OCI-LY7 (cell line): ENCODE data around the gene PCTP. TPM values are rescaled to one million over a fixed set of nuclear protein-coding genes. Genes with fewer than 3 reads are reported as not detected.

Experiments
- BruUV-seq: library from RNA; stranded (reverse); fragments of 400-500 nt; replicated peaks from 2 replicates; lab custom pipeline; 2021; lab: Mats Ljungman, UMichigan
- CTCF ChIA-PET: fragments of 300-600 bp; sonication (Branson Sonifier 250); formaldehyde crosslinking; loops from one replicate; lab custom pipeline; 2022; ENCODE audit warnings: antibody characterized with exemption; ENCODE audit not compliant: unreplicated experiment; lab: Charles Lee
- POLR2A ChIA-PET: fragments of 300-600 bp; sonication (Branson Sonifier 250); formaldehyde crosslinking; loops from one replicate; lab custom pipeline; 2022; ENCODE audit warnings: antibody characterized with exemption; lab: Charles Lee
- DNase-seq: peaks from one replicate; pipeline ENCODE4 v3.0.0-alpha.2; 2015; ENCODE audit warnings: low spot score
- H2AFZ ChIP-seq: fragments of 200-600 bp; sonication (generic), shearing (Covaris generic); 2 replicates; pipeline ENCODE4 v1.6.1; 2014; ENCODE audit warnings: mild to moderate bottlenecking, antibody characterized with exemption, low read length, moderate library complexity
- H3K27ac ChIP-seq: fragments of 200-600 bp; sonication (generic); 2 replicates; pipeline ENCODE4 v1.5.1; 2014; ENCODE audit warnings: mixed run types, low read depth, mild to moderate bottlenecking, moderate library complexity, low read length, inconsistent platforms; ENCODE audit not compliant: poor library complexity, severe bottlenecking
- H3K36me3 ChIP-seq: fragments of 200-600 bp; sonication (generic); 2 replicates; pipeline ENCODE4 v1.6.1; 2014; ENCODE audit warnings: mild to moderate bottlenecking, antibody characterized with exemption, low read length, moderate library complexity, mixed read lengths; ENCODE audit not compliant: insufficient read depth
- H3K4me1 ChIP-seq: fragments of 200-600 bp; sonication (generic); 2 replicates; pipeline ENCODE4 v1.5.1; 2014; ENCODE audit warnings: mild to moderate bottlenecking, low read length; ENCODE audit not compliant: insufficient read depth, poor library complexity, severe bottlenecking
- H3K4me2 ChIP-seq: fragments of 200-600 bp; sonication (generic); 2 replicates; pipeline ENCODE4 v1.6.1; 2014; ENCODE audit warnings: mild to moderate bottlenecking, low read length
- H3K4me3 ChIP-seq: fragments of 200-600 bp; sonication (generic); 2 replicates; pipeline ENCODE4 v1.5.1; 2014; ENCODE audit warnings: mild to moderate bottlenecking, low read depth, low read length; ENCODE audit not compliant: poor library complexity, severe bottlenecking
- H3K79me2 ChIP-seq: fragments of 200-600 bp; sonication (generic); 2 replicates; pipeline ENCODE4 v1.6.1; 2016; ENCODE audit warnings: low read depth, mild to moderate bottlenecking, low read length, moderate library complexity, mixed read lengths; ENCODE audit not compliant: insufficient read depth
- H3K9me2 ChIP-seq: fragments of 200-600 bp; sonication (generic); 2 replicates; pipeline ENCODE4 v1.6.1; 2016; ENCODE audit warnings: mild to moderate bottlenecking, low read length, mixed read lengths; ENCODE audit not compliant: insufficient read depth
- H3K9me3 ChIP-seq: fragments of 200-600 bp; sonication (generic); 2 replicates; pipeline ENCODE4 v1.6.1; 2014; ENCODE audit warnings: mild to moderate bottlenecking, mixed run types, low read length, mixed read lengths
- H4K20me1 ChIP-seq: fragments of 200-600 bp; sonication (generic); 2 replicates; pipeline ENCODE4 v1.6.1; 2014; ENCODE audit warnings: mild to moderate bottlenecking, antibody characterized with exemption, low read length, moderate library complexity, mixed read lengths; ENCODE audit not compliant: insufficient read depth
- EZH2phosphoT487 ChIP-seq: fragments of 200-600 bp; sonication (generic); IDR thresholded peaks from 2 replicates; pipeline ENCODE4 v1.6.1; 2018; ENCODE audit warnings: low read depth, borderline replicate concordance, mild to moderate bottlenecking, mixed run types, antibody characterized with exemption, low read length, moderate library complexity, mixed read lengths
- intact Hi-C: fragments of 100-400 bp; cut with micrococcal nuclease; formaldehyde crosslinking; loops from one replicate; pipeline ENCODE4 v1.10.0; 2022; ENCODE audit not compliant: unreplicated experiment
- total RNA-seq, 2 experiments: library from RNA; depleted of rRNA in 1 of 2; stranded (reverse); fragments of >200 nt in 1 of 2; shearing (Covaris generic) in 1 of 2; gene quantifications; 2 replicates each; pipeline ENCODE4 v1.2.3, GENCODE V29; 2014 to 2022
- TF ChIP-seq, protein P1 (sequence below): fragments of 200-600 bp; sonication (generic); conservative IDR thresholded peaks from 2 replicates; pipeline ENCODE4 v1.5.1; 2014; ENCODE audit warnings: mild to moderate bottlenecking, antibody characterized with exemption, low read length, moderate library complexity, mixed read lengths

PCTP gene
- total RNA-seq, 2 experiments from 2014 or later: 6.1 to 9.4 TPM

DNA sequence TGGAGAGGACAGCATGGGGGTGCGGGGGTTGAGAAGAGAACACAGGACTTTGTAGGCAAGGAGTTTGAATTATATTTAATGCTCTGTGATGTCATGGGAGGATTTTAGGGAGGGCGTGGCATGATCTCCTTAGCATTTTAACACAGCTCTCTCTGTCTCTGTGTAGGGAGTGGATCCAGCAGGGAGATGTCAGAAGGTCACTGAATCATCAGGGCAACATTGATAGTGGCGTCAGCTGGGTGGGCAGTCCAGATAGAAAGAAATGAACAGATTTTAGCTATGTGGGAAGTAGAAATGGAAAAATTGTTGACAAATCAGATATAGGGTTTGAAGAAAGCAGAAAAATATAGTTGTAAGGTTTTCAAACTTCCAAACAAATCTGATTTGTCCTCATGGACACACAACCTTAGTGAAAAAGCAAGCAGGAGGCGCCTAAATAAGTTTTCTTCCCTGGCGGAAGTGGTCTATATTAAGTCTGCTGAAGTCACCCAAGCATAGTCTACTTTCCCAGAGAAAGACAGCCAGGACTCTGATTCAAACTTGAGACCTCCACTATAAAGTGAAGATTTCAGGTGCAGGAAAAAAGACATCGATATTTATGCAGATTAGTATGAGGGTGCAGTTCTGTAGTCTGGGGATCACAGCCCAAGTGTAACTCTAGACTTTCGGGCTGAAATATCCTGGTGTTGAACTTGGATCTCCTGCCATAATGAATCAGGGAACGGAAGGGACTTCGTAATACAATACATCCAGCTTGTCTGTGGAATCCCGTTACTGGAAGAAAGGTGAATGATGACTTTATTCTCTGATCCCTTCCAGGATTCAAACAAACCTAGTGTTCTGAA, 10.1 kb upstream of the PCTP start:
- intact Hi-C loops: loop anchor here (10.0 kb wide), 1 partner anchor 316 kb away; the partner anchor contains the start of gene MMD
- Histone ChIP-seq H3K9me3 (no peaks in the 10 kb centered on the region), H3K79me2 (no peaks in the 10 kb centered on the region), H3K4me2 (no peak overlapping the region), H3K9me2 (no peaks in the 10 kb centered on the region), H2AFZ (peak overlapping the region; percentile 86; the same call in 1 of the 2 replicates), H4K20me1 (no peaks in the 10 kb centered on the region), H3K36me3 (no peaks in the 10 kb centered on the region), H3K4me3 (no peak overlapping the region), H3K27ac (no peak overlapping the region), H3K4me1 (peaks cover 28% of the 10 kb centered on the region)
- no peak for DNase-seq
- TF ChIP-seq, protein P1, sequence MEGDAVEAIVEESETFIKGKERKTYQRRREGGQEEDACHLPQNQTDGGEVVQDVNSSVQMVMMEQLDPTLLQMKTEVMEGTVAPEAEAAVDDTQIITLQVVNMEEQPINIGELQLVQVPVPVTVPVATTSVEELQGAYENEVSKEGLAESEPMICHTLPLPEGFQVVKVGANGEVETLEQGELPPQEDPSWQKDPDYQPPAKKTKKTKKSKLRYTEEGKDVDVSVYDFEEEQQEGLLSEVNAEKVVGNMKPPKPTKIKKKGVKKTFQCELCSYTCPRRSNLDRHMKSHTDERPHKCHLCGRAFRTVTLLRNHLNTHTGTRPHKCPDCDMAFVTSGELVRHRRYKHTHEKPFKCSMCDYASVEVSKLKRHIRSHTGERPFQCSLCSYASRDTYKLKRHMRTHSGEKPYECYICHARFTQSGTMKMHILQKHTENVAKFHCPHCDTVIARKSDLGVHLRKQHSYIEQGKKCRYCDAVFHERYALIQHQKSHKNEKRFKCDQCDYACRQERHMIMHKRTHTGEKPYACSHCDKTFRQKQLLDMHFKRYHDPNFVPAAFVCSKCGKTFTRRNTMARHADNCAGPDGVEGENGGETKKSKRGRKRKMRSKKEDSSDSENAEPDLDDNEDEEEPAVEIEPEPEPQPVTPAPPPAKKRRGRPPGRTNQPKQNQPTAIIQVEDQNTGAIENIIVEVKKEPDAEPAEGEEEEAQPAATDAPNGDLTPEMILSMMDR: no peak
- no peak for TF ChIP-seq EZH2phosphoT487
- no TSS peak for BruUV-seq
- ChIA-PET POLR2A (interaction anchor here (1.9 kb wide), 1 partner anchor 10 kb away, joined by 6 read pairs; the partner anchor contains the start of gene PCTP), CTCF (no interaction called here)

DNA sequence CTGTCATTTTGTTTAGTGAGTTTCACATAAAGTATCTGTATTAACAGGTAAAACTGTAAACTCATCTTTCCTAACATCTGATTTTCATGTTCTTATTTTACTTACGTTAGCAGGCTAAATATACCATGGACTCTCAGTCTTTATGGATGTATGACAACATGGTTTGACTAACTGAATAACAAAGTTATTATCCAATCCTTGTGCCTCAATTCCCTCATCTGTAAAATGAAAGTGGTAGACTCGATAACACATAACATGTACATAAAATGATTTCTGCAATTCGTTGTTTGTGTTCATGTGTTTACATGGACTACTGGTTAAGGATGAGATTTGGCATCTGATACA, 9.5 kb upstream of the PCTP start:
- H3K9me3 ChIP-seq: no peaks in the 10 kb centered on the region
- DNase-seq: no peak
- H3K4me1 ChIP-seq: peaks cover 28% of the 10 kb centered on the region
- intact Hi-C loops: loop anchor here (10.0 kb wide), 1 partner anchor 317 kb away; the partner anchor contains the start of gene MMD
- no peaks in the 10 kb centered on the region for H3K36me3 ChIP-seq
- no peak for TF ChIP-seq EZH2phosphoT487
- TF ChIP-seq, protein P1: no peak
- H3K4me2 ChIP-seq: no peak overlapping the region
- peak overlapping the region; percentile 86; the same call in 1 of the 2 replicates for H2AFZ ChIP-seq
- POLR2A ChIA-PET: interaction anchor here (1.9 kb wide), 1 partner anchor 10 kb away, joined by 6 read pairs; the partner anchor contains the start of gene PCTP
- CTCF ChIA-PET: no interaction called here
- H4K20me1 ChIP-seq: no peaks in the 10 kb centered on the region
- BruUV-seq: no TSS peak
- no peaks in the 10 kb centered on the region for H3K9me2 ChIP-seq
- H3K27ac ChIP-seq: no peak overlapping the region
- H3K4me3 ChIP-seq: no peak overlapping the region
- no peaks in the 10 kb centered on the region for H3K79me2 ChIP-seq
